Subcutaneous abdominal adipose tissue (tissue), 5 donors: ENCODE data around the gene RBM33.

Experiments
- H3K27ac ChIP-seq: one replicate; pipeline ENCODE4 v1.7.0; 2013; ENCODE audit warnings: low read depth, mild to moderate bottlenecking, inconsistent platforms, low read length, moderate library complexity
- H3K27me3 ChIP-seq, 5 donors: one replicate each; pipeline ENCODE4 v1.7.0; 2013; ENCODE audit warnings: low read length in 5 of 5, inconsistent platforms in 1 of 5; ENCODE audit not compliant: control insufficient read depth in 5 of 5, insufficient read depth in 4 of 5
- H3K36me3 ChIP-seq, 5 donors: one replicate each; pipeline ENCODE4 v1.7.0; 2013; ENCODE audit warnings: low read length in 5 of 5; ENCODE audit not compliant: control insufficient read depth in 5 of 5, insufficient read depth in 5 of 5
- H3K4me1 ChIP-seq, 5 donors: one replicate each; pipeline ENCODE4 v1.7.0; 2013; ENCODE audit warnings: low read length in 5 of 5, mild to moderate bottlenecking in 3 of 5, moderate library complexity in 1 of 5; ENCODE audit not compliant: control insufficient read depth in 5 of 5, insufficient read depth in 5 of 5
- H3K4me3 ChIP-seq, 5 donors: one replicate each; pipeline ENCODE4 v1.7.0; 2013; ENCODE audit warnings: low read length in 5 of 5, low read depth in 1 of 5
- H3K9ac ChIP-seq, 5 donors: one replicate each; pipeline ENCODE4 v1.7.0; 2013; ENCODE audit warnings: low read length in 5 of 5, mild to moderate bottlenecking in 4 of 5, moderate library complexity in 3 of 5
- H3K9me3 ChIP-seq, 5 donors: one replicate each; pipeline ENCODE4 v1.7.0; 2013; ENCODE audit warnings: low read length in 5 of 5; ENCODE audit not compliant: control insufficient read depth in 5 of 5
- donor health status: healthy.
- donor health status: healthy.
- donor health status: healthy.
- donor health status: healthy.
- donor health status: healthy.

RBM33 gene

GRCh38 chr7:155711081-155711480 is 66.6 kb downstream of the RBM33 start:
- Histone ChIP-seq H3K36me3 (peaks cover 24 to 94% (median 76%) of the 10 kb centered on the region in 5 donors), H3K9ac (no peak overlapping the region), H3K9me3 (no peaks in the 10 kb centered on the region), H3K27me3 (no peaks in the 10 kb centered on the region), H3K27ac (no peak overlapping the region), H3K4me1 (peaks cover 0 to 9% (median 0%) of the 10 kb centered on the region in 5 donors), H3K4me3 (no peak overlapping the region)

GRCh38 chr7:155713384-155713783 is 68.9 kb downstream of the RBM33 start:
- H3K27ac ChIP-seq, result no peak overlapping the region
- H3K36me3 ChIP-seq, result peaks cover 22 to 71% (median 62%) of the 10 kb centered on the region in 5 donors
- H3K9me3 ChIP-seq, result no peaks in the 10 kb centered on the region
- H3K4me1 ChIP-seq, result peaks cover 0 to 9% (median 0%) of the 10 kb centered on the region in 5 donors
- no peak overlapping the region for H3K9ac ChIP-seq
- H3K4me3 ChIP-seq, result no peak overlapping the region
- H3K27me3 ChIP-seq, result no peaks in the 10 kb centered on the region

- Histone ChIP-seq H3K4me1 (peaks cover 0 to 9% (median 0%) of the 10 kb centered on the region in 5 donors), H3K9me3 (no peaks in the 10 kb centered on the region), H3K36me3 (peaks cover 20 to 58% (median 50%) of the 10 kb centered on the region in 5 donors), H3K27me3 (no peaks in the 10 kb centered on the region), H3K9ac (no peak overlapping the region), H3K27ac (no peak overlapping the region), H3K4me3 (no peak overlapping the region)
These were observed 70.2 kb downstream of the RBM33 start for GRCh38 chr7:155714702-155715101.

GRCh38 chr7:155715111-155715805 is 70.8 kb downstream of the RBM33 start:
- no peaks in the 10 kb centered on the region for H3K9me3 ChIP-seq
- peaks cover 0 to 9% (median 0%) of the 10 kb centered on the region in 5 donors for H3K4me1 ChIP-seq
- no peaks in the 10 kb centered on the region for H3K27me3 ChIP-seq
- H3K9ac ChIP-seq, result no peak overlapping the region
- no peak overlapping the region for H3K27ac ChIP-seq
- H3K4me3 ChIP-seq, result no peak overlapping the region
- peaks cover 19 to 56% (median 47%) of the 10 kb centered on the region in 5 donors for H3K36me3 ChIP-seq

GRCh38 chr7:155717010-155717744 is 72.7 kb downstream of the RBM33 start:
- no peak overlapping the region for H3K27ac ChIP-seq
- no peak overlapping the region for H3K9ac ChIP-seq
- no peaks in the 10 kb centered on the region for H3K9me3 ChIP-seq
- H3K27me3 ChIP-seq, result no peaks in the 10 kb centered on the region
- H3K36me3 ChIP-seq, result peaks cover 20 to 43% (median 36%) of the 10 kb centered on the region in 5 donors
- H3K4me3 ChIP-seq, result no peak overlapping the region
- H3K4me1 ChIP-seq, result peaks cover 0 to 9% (median 0%) of the 10 kb centered on the region in 5 donors

- Histone ChIP-seq H3K27ac (no peak overlapping the region), H3K36me3 (peaks cover 8 to 23% (median 17%) of the 10 kb centered on the region in 5 donors), H3K9ac (no peak overlapping the region), H3K27me3 (no peaks in the 10 kb centered on the region), H3K4me1 (peaks cover 0 to 4% (median 0%) of the 10 kb centered on the region in 5 donors), H3K9me3 (no peaks in the 10 kb centered on the region), H3K4me3 (no peak overlapping the region)
These were observed 76.6 kb downstream of the RBM33 start for GRCh38 chr7:155721056-155721455.

- H3K9ac ChIP-seq, result no peak overlapping the region
- no peak overlapping the region for H3K4me3 ChIP-seq
- H3K4me1 ChIP-seq, result peaks cover 0 to 4% (median 0%) of the 10 kb centered on the region in 5 donors
- H3K27me3 ChIP-seq, result no peaks in the 10 kb centered on the region
- no peak overlapping the region for H3K27ac ChIP-seq
- H3K9me3 ChIP-seq, result no peaks in the 10 kb centered on the region
- peaks cover 7 to 23% (median 17%) of the 10 kb centered on the region in 5 donors for H3K36me3 ChIP-seq
These were observed 77.7 kb downstream of the RBM33 start for GRCh38 chr7:155722118-155722517.

- H3K9ac ChIP-seq, result no peak overlapping the region
- H3K27me3 ChIP-seq, result no peaks in the 10 kb centered on the region
- H3K4me3 ChIP-seq, result no peak overlapping the region
- no peaks in the 10 kb centered on the region for H3K9me3 ChIP-seq
- no peak overlapping the region for H3K27ac ChIP-seq
- H3K36me3 ChIP-seq, result peaks cover 10 to 23% (median 17%) of the 10 kb centered on the region in 5 donors
- H3K4me1 ChIP-seq, result peaks cover 0 to 4% (median 0%) of the 10 kb centered on the region in 5 donors
These were observed 78.5 kb downstream of the RBM33 start for GRCh38 chr7:155722936-155723335.

GRCh38 chr7:155724327-155725005 is 80.0 kb downstream of the RBM33 start:
- peaks cover 18 to 34% (median 24%) of the 10 kb centered on the region in 5 donors for H3K36me3 ChIP-seq
- H3K27me3 ChIP-seq, result no peaks in the 10 kb centered on the region
- no peak overlapping the region for H3K4me3 ChIP-seq
- peaks cover 0 to 4% (median 0%) of the 10 kb centered on the region in 5 donors for H3K4me1 ChIP-seq
- no peaks in the 10 kb centered on the region for H3K9me3 ChIP-seq
- H3K9ac ChIP-seq, result no peak overlapping the region
- H3K27ac ChIP-seq, result no peak overlapping the region

- Histone ChIP-seq H3K27me3 (no peaks in the 10 kb centered on the region), H3K36me3 (peaks cover 17 to 38% (median 24%) of the 10 kb centered on the region in 5 donors), H3K9ac (no peak overlapping the region), H3K9me3 (no peaks in the 10 kb centered on the region), H3K4me1 (peaks cover 0 to 4% (median 0%) of the 10 kb centered on the region in 5 donors), H3K27ac (no peak overlapping the region), H3K4me3 (no peak overlapping the region)
These were observed 80.5 kb downstream of the RBM33 start for GRCh38 chr7:155725006-155725355.
